Neural cell (in vitro differentiated cells): Measurements from ENCODE around the gene RAPGEF2. TPM values are rescaled to one million over a fixed set of nuclear protein-coding genes. Genes with fewer than 3 reads are reported as not detected.

Source experiments
- H2AFZ ChIP-seq: fragments of 200-600, 300-800 bp; sonication (generic), shearing (Covaris generic); 2 replicates; pipeline ENCODE4 v1.6.0; 2014; ENCODE audit warnings: low read depth, mild to moderate bottlenecking, antibody characterized with exemption, low read length, moderate library complexity
- H3F3A ChIP-seq: fragments of 200-600 bp; shearing (Covaris generic); 2 replicates; pipeline ENCODE4 v1.6.1; 2016; ENCODE audit warnings: mild to moderate bottlenecking, moderate library complexity, mixed read lengths, antibody characterized with exemption, low read length; ENCODE audit not compliant: insufficient read depth, poor library complexity, severe bottlenecking
- H3K27ac ChIP-seq: fragments of 200-600, 300-800 bp; sonication (generic), shearing (Covaris generic); 2 replicates; pipeline ENCODE4 v1.5.1; 2014; ENCODE audit warnings: mild to moderate bottlenecking, low read length, moderate library complexity
- H3K27me3 ChIP-seq: fragments of 300-800, 200-600 bp; sonication (generic), shearing (Covaris generic); 2 replicates; pipeline ENCODE4 v1.6.0; 2014; ENCODE audit warnings: mild to moderate bottlenecking, low read depth, low read length, moderate library complexity; ENCODE audit not compliant: insufficient read depth
- H3K36me3 ChIP-seq: fragments of 300-800, 200-600 bp; sonication (generic), shearing (Covaris generic); 2 replicates; pipeline ENCODE4 v1.5.1; 2014; ENCODE audit warnings: mild to moderate bottlenecking, antibody characterized with exemption, low read length, moderate library complexity; ENCODE audit not compliant: insufficient read depth
- H3K4me2 ChIP-seq: fragments of 300-800, 200-600 bp; sonication (generic), shearing (Covaris generic); 2 replicates; pipeline ENCODE4 v1.6.0; 2014; ENCODE audit warnings: mild to moderate bottlenecking, low read length
- H3K4me3 ChIP-seq: fragments of 300-800, 200-600 bp; sonication (generic), shearing (Covaris generic); 2 replicates; pipeline ENCODE4 v1.5.1; 2014; ENCODE audit warnings: mild to moderate bottlenecking, low read length, moderate library complexity
- H3K79me2 ChIP-seq: fragments of 200-600 bp; shearing (Covaris generic); replicated peaks from 2 replicates; pipeline ENCODE4 v1.6.0; 2014; ENCODE audit warnings: mild to moderate bottlenecking, low read length, moderate library complexity; ENCODE audit not compliant: insufficient read depth
- H3K9ac ChIP-seq: fragments of 300-800, 200-600 bp; sonication (generic), shearing (Covaris generic); 2 replicates; pipeline ENCODE4 v1.6.1; 2016; ENCODE audit warnings: mild to moderate bottlenecking, low read length, mixed read lengths
- H3K9me2 ChIP-seq: fragments of 200-600 bp; shearing (Covaris generic); 2 replicates; pipeline ENCODE4 v1.6.1; 2016; ENCODE audit warnings: mild to moderate bottlenecking, low read length, mixed read lengths; ENCODE audit not compliant: insufficient read depth
- H3K9me3 ChIP-seq: fragments of 200-600, 300-800 bp; sonication (generic), shearing (Covaris generic); 2 replicates; pipeline ENCODE4 v1.6.1; 2016; ENCODE audit warnings: mild to moderate bottlenecking, mixed run types, low read length, moderate library complexity, mixed read lengths
- H4K20me1 ChIP-seq: fragments of 200-600 bp; shearing (Covaris generic); 2 replicates; pipeline ENCODE4 v1.6.1; 2016; ENCODE audit warnings: mild to moderate bottlenecking, mixed run types; ENCODE audit not compliant: insufficient read depth
- CTCF ChIP-seq: fragments of 450-650 bp; IDR thresholded peaks from 2 replicates; pipeline ENCODE4 v1.5.1; 2014; ENCODE audit warnings: antibody characterized with exemption, mild to moderate bottlenecking, moderate library complexity; ENCODE audit not compliant: poor library complexity, severe bottlenecking
- EP300 ChIP-seq: fragments of 450-650 bp; conservative IDR thresholded peaks from 2 replicates; pipeline ENCODE4 v1.6.1; 2014; ENCODE audit warnings: antibody characterized with exemption, mild to moderate bottlenecking, moderate library complexity; ENCODE audit not compliant: poor library complexity, severe bottlenecking
- EZH2 ChIP-seq: fragments of 200-600, 300-800 bp; shearing (Covaris generic), sonication (generic); IDR thresholded peaks from 2 replicates; pipeline ENCODE4 v1.6.1; 2014; ENCODE audit warnings: antibody characterized with exemption, low read length, borderline replicate concordance, mild to moderate bottlenecking; ENCODE audit not compliant: insufficient read depth, poor library complexity, severe bottlenecking
- MXI1 ChIP-seq: fragments of 450-650 bp; conservative IDR thresholded peaks from 2 replicates; pipeline ENCODE4 v1.6.1; 2014; ENCODE audit warnings: antibody characterized with exemption, mild to moderate bottlenecking; ENCODE audit not compliant: poor library complexity, severe bottlenecking
- POLR2AphosphoS5 ChIP-seq: IDR thresholded peaks from 2 replicates; pipeline ENCODE4 v1.6.1; 2012
- RAD21 ChIP-seq: fragments of 450-650 bp; conservative IDR thresholded peaks from 2 replicates; pipeline ENCODE4 v1.6.1; 2014; ENCODE audit warnings: antibody characterized with exemption, mild to moderate bottlenecking, moderate library complexity
- REST ChIP-seq: IDR thresholded peaks from 2 replicates; pipeline ENCODE4 v1.6.1; 2012; ENCODE audit warnings: borderline replicate concordance
- SMC3 ChIP-seq: fragments of 450-650 bp; conservative IDR thresholded peaks from 2 replicates; pipeline ENCODE4 v1.6.1; 2014; ENCODE audit warnings: antibody characterized with exemption, mild to moderate bottlenecking, moderate library complexity; ENCODE audit not compliant: poor library complexity
- TAF1 ChIP-seq: IDR thresholded peaks from 2 replicates; pipeline ENCODE4 v1.6.1; 2012; ENCODE audit warnings: low read depth
- polyA plus RNA-seq: library from polyadenylated mRNA; depleted of rRNA; stranded (reverse); fragments of >200 nt; gene quantifications from 2 replicates; pipeline ENCODE4 v1.2.3, GENCODE V29; 2014

RAPGEF2 gene
- polyA plus RNA-seq, 1 donor from 2014 or later, result 134 TPM

GRCh38 chr4:159368320-159368719 is 265.4 kb downstream of the RAPGEF2 start:
- Histone ChIP-seq H3K9ac (no peak overlapping the region), H3K79me2 (no peaks in the 10 kb centered on the region), H3K4me3 (no peak overlapping the region), H4K20me1 (no peaks in the 10 kb centered on the region), H3K36me3 (peaks cover 9% of the 10 kb centered on the region), H3K9me3 (peaks cover 4% of the 10 kb centered on the region), H3K9me2 (no peaks in the 10 kb centered on the region), H3K27ac (no peak overlapping the region), H2AFZ (no peak overlapping the region), H3K4me2 (no peak overlapping the region), H3K27me3 (no peaks in the 10 kb centered on the region), H3F3A (no peaks in the 10 kb centered on the region)
- TF ChIP-seq POLR2AphosphoS5, result no peak
- no peak for TF ChIP-seq CTCF
- TF ChIP-seq EP300, result no peak
- no peak for TF ChIP-seq EZH2
- TF ChIP-seq REST, result no peak
- no peak for TF ChIP-seq SMC3
- no peak for TF ChIP-seq TAF1

GRCh38 chr4:159369256-159369655 is 266.4 kb downstream of the RAPGEF2 start:
- Histone ChIP-seq H3K27me3 (no peaks in the 10 kb centered on the region), H3K27ac (no peak overlapping the region), H3K4me2 (no peak overlapping the region), H3K9ac (no peak overlapping the region), H3K79me2 (no peaks in the 10 kb centered on the region), H3K9me3 (peaks cover 4% of the 10 kb centered on the region), H4K20me1 (no peaks in the 10 kb centered on the region), H2AFZ (no peak overlapping the region), H3K9me2 (no peaks in the 10 kb centered on the region), H3F3A (no peaks in the 10 kb centered on the region), H3K4me3 (no peak overlapping the region), H3K36me3 (no peaks in the 10 kb centered on the region)
- no peak for TF ChIP-seq REST
- TF ChIP-seq SMC3, result no peak
- no peak for TF ChIP-seq POLR2AphosphoS5
- TF ChIP-seq CTCF, result no peak
- TF ChIP-seq RAD21, result no peak
- TF ChIP-seq MXI1, result no peak
- TF ChIP-seq EZH2, result no peak
- no peak for TF ChIP-seq TAF1
- TF ChIP-seq EP300, result no peak
